Hepatocyte (in vitro differentiated cells): ENCODE results near the gene MYLIP. TPM values are rescaled to one million over a fixed set of nuclear protein-coding genes. Genes with fewer than 3 reads are reported as not detected.

Experiments
- DNase-seq: peaks from one replicate; pipeline ENCODE4 v3.0.0-alpha.2; 2016; ENCODE audit warnings: low spot score
- H2AFZ ChIP-seq: fragments of 200-600 bp; sonication (generic); 2 replicates; pipeline ENCODE4 v1.6.0; 2016; ENCODE audit warnings: antibody characterized with exemption, mild to moderate bottlenecking
- H3K27ac ChIP-seq: fragments of 200-600 bp; sonication (generic); 2 replicates; pipeline ENCODE4 v1.5.1; 2016; ENCODE audit warnings: mild to moderate bottlenecking
- H3K27me3 ChIP-seq: fragments of 200-600 bp; sonication (generic); 2 replicates; pipeline ENCODE4 v1.6.1; 2016
- H3K36me3 ChIP-seq: fragments of 200-600 bp; sonication (generic); replicated peaks from 2 replicates; pipeline ENCODE4 v1.5.1; 2016; ENCODE audit warnings: low read depth; ENCODE audit not compliant: insufficient read depth
- H3K4me1 ChIP-seq: fragments of 200-600 bp; sonication (generic); 2 replicates; pipeline ENCODE4 v1.5.1; 2016; ENCODE audit warnings: mild to moderate bottlenecking, moderate library complexity; ENCODE audit not compliant: insufficient read depth
- H3K4me2 ChIP-seq: fragments of 200-600 bp; sonication (generic); 2 replicates; pipeline ENCODE4 v1.6.0; 2016
- H3K4me3 ChIP-seq: fragments of 200-600 bp; sonication (generic); 2 replicates; pipeline ENCODE4 v1.5.1; 2016; ENCODE audit warnings: mild to moderate bottlenecking
- H3K79me2 ChIP-seq: fragments of 200-600 bp; sonication (generic); 2 replicates; pipeline ENCODE4 v1.6.0; 2017; ENCODE audit warnings: mild to moderate bottlenecking
- H3K9me2 ChIP-seq: fragments of 200-600 bp; sonication (generic); replicated peaks from 2 replicates; pipeline ENCODE4 v1.6.0; 2017; ENCODE audit warnings: mild to moderate bottlenecking; ENCODE audit not compliant: insufficient read depth
- H3K9me3 ChIP-seq: fragments of 200-600 bp; sonication (generic); 2 replicates; pipeline ENCODE4 v1.5.1; 2016; ENCODE audit warnings: low read depth, mild to moderate bottlenecking
- H4K20me1 ChIP-seq: fragments of 200-600 bp; sonication (generic); 2 replicates; pipeline ENCODE4 v1.6.0; 2016; ENCODE audit warnings: mild to moderate bottlenecking; ENCODE audit not compliant: insufficient read depth, poor library complexity, severe bottlenecking
- CTCF ChIP-seq: fragments of 200-600 bp; sonication (generic); IDR thresholded peaks from 2 replicates; pipeline ENCODE4 v1.5.1; 2016; ENCODE audit warnings: antibody characterized with exemption, mild to moderate bottlenecking; ENCODE audit not compliant: poor library complexity
- EZH2 ChIP-seq: fragments of 200-600 bp; sonication (generic); IDR thresholded peaks from 2 replicates; pipeline ENCODE4 v1.6.1; 2016; ENCODE audit warnings: antibody characterized with exemption, mild to moderate bottlenecking, borderline replicate concordance
- EZH2phosphoT487 ChIP-seq: fragments of 200-600 bp; sonication (generic); IDR thresholded peaks from one replicate; pipeline ENCODE4 v1.6.1; 2018; ENCODE audit warnings: antibody characterized with exemption, mild to moderate bottlenecking, low read depth, moderate library complexity; ENCODE audit not compliant: unreplicated experiment, severe bottlenecking
- WGBS: methylation state at CpG from one replicate; pipeline ENCODE4 v1.1.6; 2016; ENCODE audit warnings: low lambda C conversion rate; ENCODE audit errors: missing lambda C conversion rate; 5-methylcytosine and 5-hydroxymethylcytosine counted together
- polyA plus RNA-seq: library from polyadenylated mRNA; unstranded; fragments of >200 nt; fragmentation: Nextera tagmentation; extraction: Ambion mirVana; gene quantifications from 2 replicates; pipeline ENCODE4 v1.2.1, GENCODE V29; 2016
- total RNA-seq: library from RNA; depleted of rRNA; stranded (reverse); fragments of >200 nt; gene quantifications from 2 replicates; pipeline ENCODE4 v1.2.3, GENCODE V29; 2014

MYLIP gene
- total and polyA plus RNA-seq, 2 experiments from 2014 or later, result 76.0 to 85.7 TPM

- WGBS, result 36% methylated on average over 3 of the region's 3 CpGs
- no peaks in the 10 kb centered on the region for H3K36me3 ChIP-seq
- H2AFZ ChIP-seq, result no peak overlapping the region
These were observed 55.2 kb downstream of the MYLIP start for GRCh38 chr6:16184129-16184528.

GRCh38 chr6:16184551-16184950 is 55.7 kb downstream of the MYLIP start:
- WGBS, result 54% methylated on average over 3 of the region's 3 CpGs
- no peaks in the 10 kb centered on the region for H3K36me3 ChIP-seq
- H2AFZ ChIP-seq, result no peak overlapping the region
- peak overlapping the region; percentile 62 for H3K4me2 ChIP-seq
- TF ChIP-seq CTCF (no peak), EZH2 (no peak), EZH2phosphoT487 (no peak)
- peak; percentile 31 for DNase-seq
- H3K9me2 ChIP-seq, result no peaks in the 10 kb centered on the region
- H3K79me2 ChIP-seq, result no peaks in the 10 kb centered on the region
- H3K27ac ChIP-seq, result peak overlapping the region; percentile 67
- peaks cover 23% of the 10 kb centered on the region for H3K4me1 ChIP-seq
- H3K4me3 ChIP-seq, result no peak overlapping the region
- no peaks in the 10 kb centered on the region for H3K27me3 ChIP-seq
- H4K20me1 ChIP-seq, result no peaks in the 10 kb centered on the region
- no peaks in the 10 kb centered on the region for H3K9me3 ChIP-seq

More at GRCh38 chr6:16184129-16184528, 55.2 kb downstream of the MYLIP start:
- TF ChIP-seq EZH2, result no peak
- no peaks in the 10 kb centered on the region for H3K9me3 ChIP-seq
- H3K27me3 ChIP-seq, result no peaks in the 10 kb centered on the region
- H3K4me1 ChIP-seq, result peaks cover 23% of the 10 kb centered on the region
- no peaks in the 10 kb centered on the region for H3K9me2 ChIP-seq
- H4K20me1 ChIP-seq, result no peaks in the 10 kb centered on the region
- peak; percentile 48 for DNase-seq
- no peaks in the 10 kb centered on the region for H3K79me2 ChIP-seq
- peak overlapping the region; percentile 62 for H3K4me2 ChIP-seq
- peak overlapping the region; percentile 67 for H3K27ac ChIP-seq
- H3K4me3 ChIP-seq, result no peak overlapping the region

GRCh38 chr6:16187176-16187575 is 58.3 kb downstream of the MYLIP start:
- no peak for DNase-seq
- H2AFZ ChIP-seq, result no peak overlapping the region
- H3K79me2 ChIP-seq, result no peaks in the 10 kb centered on the region
- no peak overlapping the region for H3K27ac ChIP-seq
- H3K9me3 ChIP-seq, result no peaks in the 10 kb centered on the region
- H3K36me3 ChIP-seq, result no peaks in the 10 kb centered on the region
- TF ChIP-seq CTCF (no peak), EZH2phosphoT487 (no peak), EZH2 (no peak)
- no peak overlapping the region for H3K4me3 ChIP-seq
- no peaks in the 10 kb centered on the region for H4K20me1 ChIP-seq
- 76% methylated on average over 2 of the region's 2 CpGs for WGBS
- H3K9me2 ChIP-seq, result no peaks in the 10 kb centered on the region
- H3K4me2 ChIP-seq, result no peak overlapping the region
- H3K27me3 ChIP-seq, result no peaks in the 10 kb centered on the region
- peaks cover 40% of the 10 kb centered on the region for H3K4me1 ChIP-seq

GRCh38 chr6:16190214-16190613 is 61.3 kb downstream of the MYLIP start:
- no peak for DNase-seq
- TF ChIP-seq CTCF, result no peak
- TF ChIP-seq EZH2, result no peak
- TF ChIP-seq EZH2phosphoT487, result no peak
- Histone ChIP-seq H4K20me1 (no peaks in the 10 kb centered on the region), H3K9me3 (no peaks in the 10 kb centered on the region), H3K4me3 (no peak overlapping the region), H2AFZ (no peak overlapping the region), H3K36me3 (no peaks in the 10 kb centered on the region), H3K4me2 (peak overlapping the region; percentile 48), H3K9me2 (no peaks in the 10 kb centered on the region), H3K27me3 (no peaks in the 10 kb centered on the region), H3K79me2 (no peaks in the 10 kb centered on the region), H3K27ac (peak overlapping the region; percentile 40), H3K4me1 (peaks cover 21% of the 10 kb centered on the region)
- 78% methylated on average over 1 of the region's 1 CpG for WGBS
